GM23338 (cell line): ENCODE data around the gene EPG5. TPM values are rescaled to one million over a fixed set of nuclear protein-coding genes. Genes with fewer than 3 reads are reported as not detected.
"Not testable (repeated sequence)": the region's sequence is repeated elsewhere in the genome, so short reads cannot be mapped to it uniquely, and the experiment has no call there.

Experiments
- ATAC-seq: fragments of 200-7000 bp; cut with Tn5 transposase; 3 replicates; pipeline ENCODE4 v1.9.1; 2020
- DNase-seq: peaks from one replicate; pipeline ENCODE4 v3.0.0-alpha.2; 2015; ENCODE audit warnings: low spot score
- H2AFZ ChIP-seq: fragments of 200-600 bp; sonication (generic); 2 replicates; pipeline ENCODE4 v1.8.0; 2016; ENCODE audit warnings: antibody characterized with exemption, mild to moderate bottlenecking, moderate library complexity
- H3F3A ChIP-seq: fragments of 200-600 bp; sonication (generic); replicated peaks from 2 replicates; pipeline ENCODE4 v1.8.0; 2017; ENCODE audit warnings: antibody characterized with exemption, mixed run types, low read depth
- H3K27ac ChIP-seq: fragments of 200-600 bp; sonication (generic); 2 replicates; pipeline ENCODE4 v1.6.1; 2016; ENCODE audit warnings: low read depth
- H3K27me3 ChIP-seq: fragments of 200-600 bp; sonication (generic); 2 replicates; pipeline ENCODE4 v1.8.0; 2016; ENCODE audit warnings: mild to moderate bottlenecking, mixed run types, moderate library complexity; ENCODE audit not compliant: insufficient read depth
- H3K36me3 ChIP-seq: fragments of 200-600 bp; sonication (generic); 2 replicates; pipeline ENCODE4 v1.8.0; 2016; ENCODE audit warnings: mild to moderate bottlenecking; ENCODE audit not compliant: insufficient read depth
- H3K4me1 ChIP-seq: fragments of 200-600 bp; sonication (generic); 2 replicates; pipeline ENCODE4 v1.8.0; 2016; ENCODE audit warnings: mild to moderate bottlenecking, moderate library complexity; ENCODE audit not compliant: insufficient read depth
- H3K4me2 ChIP-seq: fragments of 200-600 bp; sonication (generic); 2 replicates; pipeline ENCODE4 v1.7.1; 2017; ENCODE audit warnings: mixed run types
- H3K4me3 ChIP-seq: fragments of 200-600 bp; sonication (generic); 2 replicates; pipeline ENCODE4 v1.6.1; 2016; ENCODE audit warnings: mixed run types
- H3K79me2 ChIP-seq: fragments of 200-600 bp; sonication (generic); replicated peaks from 2 replicates; pipeline ENCODE4 v1.8.0; 2017; ENCODE audit warnings: mild to moderate bottlenecking; ENCODE audit not compliant: insufficient read depth
- H3K9me2 ChIP-seq: fragments of 200-600 bp; sonication (generic); 2 replicates; pipeline ENCODE4 v1.8.0; 2017; ENCODE audit not compliant: insufficient read depth
- H4K20me1 ChIP-seq: fragments of 200-600 bp; sonication (generic); replicated peaks from 2 replicates; pipeline ENCODE4 v1.8.0; 2017; ENCODE audit warnings: mild to moderate bottlenecking; ENCODE audit not compliant: insufficient read depth
- H3K27ac Mint-ChIP-seq: 2 replicates; pipeline ENCODE4 v1.8.0; 2020; ENCODE audit warnings: inconsistent platforms, mild to moderate bottlenecking, moderate library complexity, mixed read lengths
- H3K27me3 Mint-ChIP-seq: 3 replicates; pipeline ENCODE4 v1.8.0; 2022; ENCODE audit warnings: low read depth, mild to moderate bottlenecking, moderate library complexity, mixed read lengths, inconsistent platforms; ENCODE audit not compliant: insufficient read depth, poor library complexity
- H3K36me3 Mint-ChIP-seq: 3 replicates; pipeline ENCODE4 v1.8.0; 2021; ENCODE audit warnings: low read depth, mild to moderate bottlenecking, inconsistent platforms, moderate library complexity, mixed read lengths
- H3K4me1 Mint-ChIP-seq: 3 replicates; pipeline ENCODE4 v1.8.0; 2020; ENCODE audit warnings: mild to moderate bottlenecking, inconsistent platforms, mixed read lengths
- H3K4me3 Mint-ChIP-seq: 3 replicates; pipeline ENCODE4 v1.8.0; 2021; ENCODE audit warnings: moderate library complexity, mild to moderate bottlenecking, inconsistent platforms, mixed read lengths
- H3K9me3 Mint-ChIP-seq: 3 replicates; pipeline ENCODE4 v1.8.0; 2020; ENCODE audit warnings: moderate library complexity, mild to moderate bottlenecking, inconsistent platforms, mixed read lengths
- CREB1 ChIP-seq: fragments of 250-450 bp; sonication (Bioruptor Pico); IDR thresholded peaks from 2 replicates; pipeline ENCODE4 v1.5.0; 2020; ENCODE audit warnings: low read depth, mild to moderate bottlenecking, moderate library complexity
- CTCF ChIP-seq, 2 experiments: fragments of 200-600 bp in 1 of 2; sonication (generic) in 1 of 2; conservative IDR thresholded peaks; 2 replicates each; pipeline versions ENCODE4 v1.5.1 to v1.6.1; 2016 to 2017; ENCODE audit warnings: antibody characterized with exemption in 2 of 2, low read depth in 2 of 2, mild to moderate bottlenecking in 2 of 2, moderate library complexity in 1 of 2
- ETS1 ChIP-seq: IDR thresholded peaks from 2 replicates; pipeline ENCODE4 v1.6.1; 2016; ENCODE audit warnings: antibody characterized with exemption
- EZH2 ChIP-seq: fragments of 200-600 bp; sonication (generic); IDR thresholded peaks from one replicate; pipeline ENCODE4 v1.8.0; 2017; ENCODE audit warnings: antibody characterized with exemption, mild to moderate bottlenecking, low read depth; ENCODE audit not compliant: unreplicated experiment
- EZH2phosphoT487 ChIP-seq: fragments of 200-600 bp; sonication (generic); IDR thresholded peaks from one replicate; pipeline ENCODE4 v1.8.1; 2018; ENCODE audit warnings: antibody characterized with exemption; ENCODE audit not compliant: unreplicated experiment
- JUNB ChIP-seq: IDR thresholded peaks from one replicate; pipeline ENCODE4 v1.6.1; 2016; ENCODE audit warnings: antibody characterized with exemption; ENCODE audit not compliant: unreplicated experiment
- NANOG ChIP-seq: IDR thresholded peaks from 2 replicates; pipeline ENCODE4 v1.6.1; 2016; ENCODE audit warnings: antibody characterized with exemption, borderline replicate concordance
- ZNF114 ChIP-seq: fragments of 250-450 bp; sonication (Bioruptor Pico); IDR thresholded peaks from 2 replicates; pipeline ENCODE4 v1.5.0; 2020; ENCODE audit warnings: mild to moderate bottlenecking, moderate library complexity
- polyA plus RNA-seq: library from polyadenylated mRNA; unstranded; fragments of >200 nt; fragmentation: Nextera tagmentation; extraction: Ambion mirVana; gene quantifications from 2 replicates; pipeline ENCODE4 v1.2.1, GENCODE V29; 2016
- total RNA-seq: library from RNA; depleted of rRNA; stranded (reverse); fragments of >200 nt; shearing (Covaris generic); gene quantifications from 2 replicates; pipeline ENCODE4 v1.2.3, GENCODE V29; 2014
- TF ChIP-seq, protein P1 (sequence below): fragments of 250-450 bp; sonication (Bioruptor Pico); IDR thresholded peaks from 2 replicates; pipeline ENCODE4 v1.5.0; 2020; ENCODE audit warnings: mild to moderate bottlenecking, moderate library complexity
- TF ChIP-seq, protein P2 (sequence below): IDR thresholded peaks from one replicate; pipeline ENCODE4 v1.6.1; 2018; ENCODE audit warnings: antibody characterized with exemption; ENCODE audit not compliant: unreplicated experiment

EPG5 gene
- total and polyA plus RNA-seq, 2 experiments from 2014 or later: 4.1 to 29.2 TPM

DNA sequence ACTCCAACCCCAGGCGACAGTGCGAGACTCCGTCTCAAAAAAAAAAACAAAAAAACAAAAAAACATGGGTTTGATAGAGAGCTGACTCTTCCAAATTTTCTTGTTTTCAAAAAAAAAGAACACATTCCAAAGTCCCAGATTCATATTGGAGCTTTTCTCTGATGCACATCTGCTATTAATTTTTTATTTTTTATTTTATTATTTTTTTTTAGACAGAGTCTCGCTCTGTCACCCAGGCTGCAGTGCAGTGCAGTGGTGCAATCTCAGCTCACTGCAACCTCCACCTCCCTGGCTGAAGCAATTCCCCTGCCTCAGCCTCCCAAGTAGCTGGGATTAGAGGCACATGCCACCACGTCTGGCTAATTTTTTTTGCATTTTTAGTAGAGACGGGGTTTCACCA is 25.4 kb upstream of the EPG5 start:
- not testable (repeated sequence) for H3K4me1 Mint-ChIP-seq, H3K4me3 Mint-ChIP-seq

GRCh38 chr18:45991788-45992187 is 24.7 kb upstream of the EPG5 start:
- no peak overlapping the region for H3K4me3 Mint-ChIP-seq
- no peak for ATAC-seq
- no peak overlapping the region for H3K27ac ChIP-seq
- TF ChIP-seq, protein P1, sequence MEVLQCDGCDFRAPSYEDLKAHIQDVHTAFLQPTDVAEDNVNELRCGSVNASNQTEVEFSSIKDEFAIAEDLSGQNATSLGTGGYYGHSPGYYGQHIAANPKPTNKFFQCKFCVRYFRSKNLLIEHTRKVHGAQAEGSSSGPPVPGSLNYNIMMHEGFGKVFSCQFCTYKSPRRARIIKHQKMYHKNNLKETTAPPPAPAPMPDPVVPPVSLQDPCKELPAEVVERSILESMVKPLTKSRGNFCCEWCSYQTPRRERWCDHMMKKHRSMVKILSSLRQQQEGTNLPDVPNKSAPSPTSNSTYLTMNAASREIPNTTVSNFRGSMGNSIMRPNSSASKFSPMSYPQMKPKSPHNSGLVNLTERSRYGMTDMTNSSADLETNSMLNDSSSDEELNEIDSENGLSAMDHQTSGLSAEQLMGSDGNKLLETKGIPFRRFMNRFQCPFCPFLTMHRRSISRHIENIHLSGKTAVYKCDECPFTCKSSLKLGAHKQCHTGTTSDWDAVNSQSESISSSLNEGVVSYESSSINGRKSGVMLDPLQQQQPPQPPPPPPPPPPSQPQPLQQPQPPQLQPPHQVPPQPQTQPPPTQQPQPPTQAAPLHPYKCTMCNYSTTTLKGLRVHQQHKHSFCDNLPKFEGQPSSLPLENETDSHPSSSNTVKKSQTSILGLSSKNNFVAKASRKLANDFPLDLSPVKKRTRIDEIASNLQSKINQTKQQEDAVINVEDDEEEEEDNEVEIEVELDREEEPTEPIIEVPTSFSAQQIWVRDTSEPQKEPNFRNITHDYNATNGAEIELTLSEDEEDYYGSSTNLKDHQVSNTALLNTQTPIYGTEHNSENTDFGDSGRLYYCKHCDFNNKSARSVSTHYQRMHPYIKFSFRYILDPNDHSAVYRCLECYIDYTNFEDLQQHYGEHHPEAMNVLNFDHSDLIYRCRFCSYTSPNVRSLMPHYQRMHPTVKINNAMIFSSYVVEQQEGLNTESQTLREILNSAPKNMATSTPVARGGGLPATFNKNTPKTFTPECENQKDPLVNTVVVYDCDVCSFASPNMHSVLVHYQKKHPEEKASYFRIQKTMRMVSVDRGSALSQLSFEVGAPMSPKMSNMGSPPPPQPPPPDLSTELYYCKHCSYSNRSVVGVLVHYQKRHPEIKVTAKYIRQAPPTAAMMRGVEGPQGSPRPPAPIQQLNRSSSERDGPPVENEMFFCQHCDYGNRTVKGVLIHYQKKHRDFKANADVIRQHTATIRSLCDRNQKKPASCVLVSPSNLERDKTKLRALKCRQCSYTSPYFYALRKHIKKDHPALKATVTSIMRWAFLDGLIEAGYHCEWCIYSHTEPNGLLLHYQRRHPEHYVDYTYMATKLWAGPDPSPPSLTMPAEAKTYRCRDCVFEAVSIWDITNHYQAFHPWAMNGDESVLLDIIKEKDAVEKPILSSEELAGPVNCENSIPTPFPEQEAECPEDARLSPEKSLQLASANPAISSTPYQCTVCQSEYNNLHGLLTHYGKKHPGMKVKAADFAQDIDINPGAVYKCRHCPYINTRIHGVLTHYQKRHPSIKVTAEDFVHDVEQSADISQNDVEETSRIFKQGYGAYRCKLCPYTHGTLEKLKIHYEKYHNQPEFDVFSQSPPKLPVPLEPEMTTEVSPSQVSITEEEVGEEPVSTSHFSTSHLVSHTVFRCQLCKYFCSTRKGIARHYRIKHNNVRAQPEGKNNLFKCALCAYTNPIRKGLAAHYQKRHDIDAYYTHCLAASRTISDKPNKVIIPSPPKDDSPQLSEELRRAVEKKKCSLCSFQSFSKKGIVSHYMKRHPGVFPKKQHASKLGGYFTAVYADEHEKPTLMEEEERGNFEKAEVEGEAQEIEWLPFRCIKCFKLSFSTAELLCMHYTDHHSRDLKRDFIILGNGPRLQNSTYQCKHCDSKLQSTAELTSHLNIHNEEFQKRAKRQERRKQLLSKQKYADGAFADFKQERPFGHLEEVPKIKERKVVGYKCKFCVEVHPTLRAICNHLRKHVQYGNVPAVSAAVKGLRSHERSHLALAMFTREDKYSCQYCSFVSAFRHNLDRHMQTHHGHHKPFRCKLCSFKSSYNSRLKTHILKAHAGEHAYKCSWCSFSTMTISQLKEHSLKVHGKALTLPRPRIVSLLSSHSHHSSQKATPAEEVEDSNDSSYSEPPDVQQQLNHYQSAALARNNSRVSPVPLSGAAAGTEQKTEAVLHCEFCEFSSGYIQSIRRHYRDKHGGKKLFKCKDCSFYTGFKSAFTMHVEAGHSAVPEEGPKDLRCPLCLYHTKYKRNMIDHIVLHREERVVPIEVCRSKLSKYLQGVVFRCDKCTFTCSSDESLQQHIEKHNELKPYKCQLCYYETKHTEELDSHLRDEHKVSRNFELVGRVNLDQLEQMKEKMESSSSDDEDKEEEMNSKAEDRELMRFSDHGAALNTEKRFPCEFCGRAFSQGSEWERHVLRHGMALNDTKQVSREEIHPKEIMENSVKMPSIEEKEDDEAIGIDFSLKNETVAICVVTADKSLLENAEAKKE (CRISPR knock-in tag): no peak
- no peak for TF ChIP-seq NANOG
- no peak for TF ChIP-seq CTCF (conservative IDR thresholded peaks at IDR 0.05; ENCODE audit: low read depth in 2 of 2)
- no peak for TF ChIP-seq EZH2
- no peak for TF ChIP-seq CREB1
- TF ChIP-seq, protein P2, sequence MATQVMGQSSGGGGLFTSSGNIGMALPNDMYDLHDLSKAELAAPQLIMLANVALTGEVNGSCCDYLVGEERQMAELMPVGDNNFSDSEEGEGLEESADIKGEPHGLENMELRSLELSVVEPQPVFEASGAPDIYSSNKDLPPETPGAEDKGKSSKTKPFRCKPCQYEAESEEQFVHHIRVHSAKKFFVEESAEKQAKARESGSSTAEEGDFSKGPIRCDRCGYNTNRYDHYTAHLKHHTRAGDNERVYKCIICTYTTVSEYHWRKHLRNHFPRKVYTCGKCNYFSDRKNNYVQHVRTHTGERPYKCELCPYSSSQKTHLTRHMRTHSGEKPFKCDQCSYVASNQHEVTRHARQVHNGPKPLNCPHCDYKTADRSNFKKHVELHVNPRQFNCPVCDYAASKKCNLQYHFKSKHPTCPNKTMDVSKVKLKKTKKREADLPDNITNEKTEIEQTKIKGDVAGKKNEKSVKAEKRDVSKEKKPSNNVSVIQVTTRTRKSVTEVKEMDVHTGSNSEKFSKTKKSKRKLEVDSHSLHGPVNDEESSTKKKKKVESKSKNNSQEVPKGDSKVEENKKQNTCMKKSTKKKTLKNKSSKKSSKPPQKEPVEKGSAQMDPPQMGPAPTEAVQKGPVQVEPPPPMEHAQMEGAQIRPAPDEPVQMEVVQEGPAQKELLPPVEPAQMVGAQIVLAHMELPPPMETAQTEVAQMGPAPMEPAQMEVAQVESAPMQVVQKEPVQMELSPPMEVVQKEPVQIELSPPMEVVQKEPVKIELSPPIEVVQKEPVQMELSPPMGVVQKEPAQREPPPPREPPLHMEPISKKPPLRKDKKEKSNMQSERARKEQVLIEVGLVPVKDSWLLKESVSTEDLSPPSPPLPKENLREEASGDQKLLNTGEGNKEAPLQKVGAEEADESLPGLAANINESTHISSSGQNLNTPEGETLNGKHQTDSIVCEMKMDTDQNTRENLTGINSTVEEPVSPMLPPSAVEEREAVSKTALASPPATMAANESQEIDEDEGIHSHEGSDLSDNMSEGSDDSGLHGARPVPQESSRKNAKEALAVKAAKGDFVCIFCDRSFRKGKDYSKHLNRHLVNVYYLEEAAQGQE: no peak
- no peak for TF ChIP-seq ETS1
- TF ChIP-seq ZNF114 (CRISPR knock-in tag): no peak
- no peak for TF ChIP-seq EZH2phosphoT487
- TF ChIP-seq JUNB: no peak

More for the DNA sequence above, 25.4 kb upstream of the EPG5 start:
- not testable (repeated sequence) for H3K4me2 ChIP-seq, H3K79me2 ChIP-seq, H3K4me3 ChIP-seq, H3K27me3 Mint-ChIP-seq, H3K36me3 ChIP-seq, H3K27ac Mint-ChIP-seq, H3K9me2 ChIP-seq, ATAC-seq, DNase-seq, H3K36me3 Mint-ChIP-seq, H4K20me1 ChIP-seq, H3K9me3 Mint-ChIP-seq, H3K27ac ChIP-seq, H3F3A ChIP-seq, H2AFZ ChIP-seq, H3K27me3 ChIP-seq, H3K4me1 ChIP-seq

More at GRCh38 chr18:45991788-45992187, 24.7 kb upstream of the EPG5 start:
- Mint-ChIP-seq H3K9me3 (no peaks in the 10 kb centered on the region), H3K4me1 (no peaks in the 10 kb centered on the region; the same call in 2 of the 3 replicates), H3K36me3 (no peaks in the 10 kb centered on the region), H3K27ac (no peak overlapping the region), H3K27me3 (no peaks in the 10 kb centered on the region)
- Histone ChIP-seq H3K4me2 (no peak overlapping the region), H3K79me2 (no peaks in the 10 kb centered on the region), H3K4me3 (no peak overlapping the region), H3K36me3 (no peaks in the 10 kb centered on the region), H3F3A (no peaks in the 10 kb centered on the region), H4K20me1 (no peaks in the 10 kb centered on the region), H2AFZ (no peak overlapping the region), H3K27me3 (no peaks in the 10 kb centered on the region), H3K4me1 (no peaks in the 10 kb centered on the region), H3K9me2 (no peaks in the 10 kb centered on the region)
- no peak for DNase-seq
